GM12878 (cell line): ENCODE measurements around the gene LLPH. TPM values are rescaled to one million over a fixed set of nuclear protein-coding genes. Genes with fewer than 3 reads are reported as not detected.

Experiments
- ATAC-seq: fragments of 200-7000 bp; cut with Tn5 transposase; 3 replicates; pipeline ENCODE4 v1.9.1; 2020; ENCODE audit warnings: mild to moderate bottlenecking, moderate library complexity
- BruUV-seq: library from RNA; stranded (reverse); fragments of 400-500 nt; replicated peaks from 2 replicates; lab custom pipeline; 2021; lab: Mats Ljungman, UMichigan
- CTCF ChIA-PET: fragments of 300-600 bp; sonication (Branson Sonifier 250); formaldehyde crosslinking; extraction: SDS; loops from one replicate; lab custom pipeline; 2021; ENCODE audit warnings: inconsistent platforms; lab: Yijun Ruan, JAX
- POLR2A ChIA-PET: fragments of 350-600 bp; formaldehyde crosslinking; extraction: SDS; loops from one replicate; lab custom pipeline; 2021; ENCODE audit warnings: inconsistent platforms; lab: Charles Lee
- RAD21 ChIA-PET: fragments of 300-600 bp; sonication (Branson Sonifier 250); formaldehyde crosslinking; loops from one replicate; lab custom pipeline; 2023; ENCODE audit warnings: antibody characterized with exemption; ENCODE audit not compliant: unreplicated experiment; lab: Charles Lee
- SMC1A ChIA-PET: fragments of 300-600 bp; sonication (Branson Sonifier 250); formaldehyde crosslinking; loops from one replicate; lab custom pipeline; 2023; ENCODE audit not compliant: unreplicated experiment, uncharacterized antibody; lab: Charles Lee
- DNase-seq: peaks from one replicate; pipeline ENCODE4 v3.0.0-alpha.2; 2011; ENCODE audit warnings: low read depth, low spot score
- FAIRE-seq: peaks from 3 replicates; lab custom pipeline; 2011; peaks lifted over from hg19 to GRCh38; lab: Jason Lieb, UNC
- H2AFZ ChIP-seq: 2 replicates; pipeline ENCODE4 v1.6.0; 2011; ENCODE audit warnings: low read depth, low read length, control low read depth; ENCODE audit not compliant: control insufficient read depth
- H3K27ac ChIP-seq: 2 replicates; pipeline ENCODE4 v1.5.1; 2011; ENCODE audit warnings: control low read depth; ENCODE audit not compliant: control insufficient read depth, insufficient read depth
- H3K27me3 ChIP-seq, 2 experiments: replicated peaks in 1 of 2; 2 replicates each; pipeline versions ENCODE4 v1.6.0 to v1.6.1; 2011; ENCODE audit warnings: low read length in 1 of 2; ENCODE audit not compliant: control insufficient read depth in 2 of 2, insufficient read depth in 2 of 2
- H3K36me3 ChIP-seq, 2 experiments: 2 replicates each; pipeline ENCODE4 v1.5.1; 2011; ENCODE audit warnings: low read length in 1 of 2; ENCODE audit not compliant: control insufficient read depth in 2 of 2, insufficient read depth in 2 of 2
- H3K4me1 ChIP-seq: 2 replicates; pipeline ENCODE4 v1.6.1; 2011; ENCODE audit warnings: mild to moderate bottlenecking, low read length, moderate library complexity, mixed read lengths; ENCODE audit not compliant: control insufficient read depth, insufficient read depth
- H3K4me2 ChIP-seq: 2 replicates; pipeline ENCODE4 v1.6.0; 2011; ENCODE audit warnings: control low read depth; ENCODE audit not compliant: control insufficient read depth, insufficient read depth
- H3K4me3 ChIP-seq: fragments of 200-600 bp; sonication (generic); 2 replicates; pipeline ENCODE4 v1.5.1; 2016
- H3K79me2 ChIP-seq: 2 replicates; pipeline ENCODE4 v1.6.0; 2011; ENCODE audit warnings: low read length; ENCODE audit not compliant: control insufficient read depth, insufficient read depth
- H3K9ac ChIP-seq: 2 replicates; pipeline ENCODE4 v1.8.0; 2011; ENCODE audit warnings: low read length, control low read depth, mixed read lengths; ENCODE audit not compliant: control insufficient read depth, insufficient read depth
- H3K9me3 ChIP-seq: replicated peaks from 3 replicates; pipeline ENCODE4 v1.5.1; 2011; ENCODE audit warnings: mild to moderate bottlenecking, low read length; ENCODE audit not compliant: control insufficient read depth, insufficient read depth
- H4K20me1 ChIP-seq: 2 replicates; pipeline ENCODE4 v1.6.0; 2011; ENCODE audit not compliant: control insufficient read depth, insufficient read depth
- ASH2L ChIP-seq: fragments of 300-600, 200-600 bp; sonication (generic); IDR thresholded peaks from 2 replicates; pipeline ENCODE4 v1.6.1; 2017; ENCODE audit warnings: low read depth, mild to moderate bottlenecking, borderline replicate concordance
- ATF7 ChIP-seq: fragments of 450-650 bp; IDR thresholded peaks from 2 replicates; pipeline ENCODE4 v1.6.1; 2016; ENCODE audit warnings: low read depth, mild to moderate bottlenecking
- BCLAF1 ChIP-seq: fragments of 450-650 bp; IDR thresholded peaks from 2 replicates; pipeline ENCODE4 v1.6.1; 2017; ENCODE audit warnings: antibody characterized with exemption, mild to moderate bottlenecking, moderate library complexity
- CREB1 ChIP-seq: IDR thresholded peaks from 2 replicates; pipeline ENCODE4 v1.6.1; 2012; ENCODE audit warnings: low read depth, mild to moderate bottlenecking, inconsistent platforms
- CREM ChIP-seq: IDR thresholded peaks from 2 replicates; pipeline ENCODE4 v1.6.1; 2014; ENCODE audit warnings: antibody characterized with exemption, low read depth
- ETV6 ChIP-seq, 2 experiments: fragments of 450-650 bp in 1 of 2; IDR thresholded peaks in 1 of 2; conservative IDR thresholded peaks in 1 of 2; 2 replicates each; pipeline ENCODE4 v1.6.1; 2014; ENCODE audit warnings: antibody characterized with exemption in 1 of 2, borderline replicate concordance in 1 of 2, low read depth in 1 of 2, mild to moderate bottlenecking in 1 of 2, moderate library complexity in 1 of 2
- FOXK2 ChIP-seq: fragments of 450-650 bp; IDR thresholded peaks from 2 replicates; pipeline ENCODE4 v1.6.1; 2017; ENCODE audit warnings: mild to moderate bottlenecking, moderate library complexity
- GATAD2B ChIP-seq: fragments of 450-650 bp; conservative IDR thresholded peaks from 2 replicates; pipeline ENCODE4 v1.6.1; 2017; ENCODE audit warnings: low read depth, mild to moderate bottlenecking, moderate library complexity
- IKZF1 ChIP-seq: fragments of 450-650 bp; conservative IDR thresholded peaks from 2 replicates; pipeline ENCODE4 v1.6.1; 2017; ENCODE audit warnings: antibody characterized with exemption, mild to moderate bottlenecking
- MTA2 ChIP-seq: fragments of 450-650 bp; IDR thresholded peaks from 2 replicates; pipeline ENCODE4 v1.6.1; 2016; ENCODE audit warnings: low read depth, mild to moderate bottlenecking, moderate library complexity
- MYB ChIP-seq: fragments of 150-350 bp; IDR thresholded peaks from 2 replicates; pipeline ENCODE4 v1.6.1; 2014; ENCODE audit warnings: mild to moderate bottlenecking, low read depth, low read length, borderline replicate concordance
- NBN ChIP-seq: fragments of 450-650 bp; IDR thresholded peaks from 2 replicates; pipeline ENCODE4 v1.6.1; 2016
- STAT3 ChIP-seq: IDR thresholded peaks from 2 replicates; pipeline ENCODE4 v1.6.1; 2011; ENCODE audit warnings: low read depth, low read length, improper control_type of control experiment
- TCF7 ChIP-seq: IDR thresholded peaks from 2 replicates; pipeline ENCODE4 v1.6.1; 2014; ENCODE audit warnings: antibody characterized with exemption, borderline replicate concordance
- ZBED1 ChIP-seq: IDR thresholded peaks from 2 replicates; pipeline ENCODE4 v1.6.1; 2016; ENCODE audit warnings: borderline replicate concordance
- ZBTB4 ChIP-seq: fragments of 450-650 bp; formaldehyde crosslinking; IDR thresholded peaks from 2 replicates; pipeline ENCODE4 v1.4.0; 2022; ENCODE audit warnings: mild to moderate bottlenecking, moderate library complexity
- whole genome bisulfite sequencing: methylation state at CpG from one replicate; pipeline ENCODE4 v1.1.6; 2016; ENCODE audit warnings: low lambda C conversion rate; ENCODE audit not compliant: insufficient replicate concordance, insufficient coverage; ENCODE audit errors: missing lambda C conversion rate; 5-methylcytosine and 5-hydroxymethylcytosine counted together
- in situ Hi-C: fragments of 300-500 bp; cut with MboI; formaldehyde crosslinking; loops from 9 replicates; pipeline ENCODE4 v1.14.3; 2018; ENCODE audit warnings: mixed read lengths
- intact Hi-C: fragments of 100-400 bp; cut with micrococcal nuclease; formaldehyde crosslinking; loops from one replicate; pipeline ENCODE4 v1.14.2; 2022; ENCODE audit not compliant: unreplicated experiment
- polyA plus RNA-seq, 11 experiments: library from polyadenylated mRNA; depleted of rRNA in 4 of 11; unstranded in 6 of 11; stranded (reverse) in 5 of 11; fragments of >200 nt; fragmentation: Nextera tagmentation in 4 of 11; fragmentation: Illumina TruSeq in 1 of 11; extraction: Ambion mirVana in 4 of 11; extraction: Trizol in 1 of 11; gene quantifications; 1 replicate in 1 of 11; 2 replicates in 10 of 11; pipeline versions ENCODE4 v1.2.1 to v1.2.3, GENCODE V29; 2011 to 2016; ENCODE audit warnings: inconsistent platforms in 2 of 11, missing spikeins in 2 of 11, low read depth in 1 of 11
- total RNA-seq, 4 experiments: library from RNA; depleted of rRNA in 3 of 4; stranded (reverse); fragments of >200 nt in 3 of 4; fragmentation: Illumina TruSeq in 1 of 4; extraction: Trizol in 1 of 4; gene quantifications; 2 replicates each; pipeline versions ENCODE4 v1.2.1 to v1.2.3, GENCODE V29; 2013 to 2021

LLPH gene
- total and polyA plus RNA-seq, 10 of the 15 experiments (the other 5 are each of a cell fraction or from before 2014, with no cell fraction given): 15.2 to 107 (median 70.4) TPM

- peak overlapping the region; percentile 28 for H3K27ac ChIP-seq
- RAD21 ChIA-PET: interaction anchor here (0.9 to 3.2 kb wide), 5 partner anchors 11 to 20 kb away, joined by 3 to 24 read pairs (median 10); no protein-coding TSS in a partner anchor
- no peak for DNase-seq
- peak; percentile 27 for FAIRE-seq
- no peaks in the 10 kb centered on the region for H4K20me1 ChIP-seq
- TSS peak; percentile 82 for BruUV-seq
- intact Hi-C loops (no loop called here), in situ Hi-C loops (no loop called here)
- peaks cover 30% of the 10 kb centered on the region for H3K4me1 ChIP-seq
- WGBS: 0% methylated on average over 3 of the region's 3 CpGs
- H3K4me3 ChIP-seq: no peak overlapping the region
- no peaks in the 10 kb centered on the region for H3K9me3 ChIP-seq
- peak overlapping the region; percentile 74 for H3K4me2 ChIP-seq
- CTCF ChIA-PET: interaction anchor here (0.6 to 2.1 kb wide), 5 partner anchors 15 to 465 kb away, joined by 3 to 6 read pairs (median 4); no protein-coding TSS in a partner anchor
- POLR2A ChIA-PET: interaction anchor here (0.6 to 2.0 kb wide), 5 partner anchors 9 to 142 kb away, joined by 3 to 11 read pairs (median 4); partner anchors contain the start of gene LLPH
- no peaks in the 10 kb centered on the region for H3K79me2 ChIP-seq
- no peak overlapping the region; the same call in 1 of the 2 replicates for H3K9ac ChIP-seq
- peak; percentile 56 for ATAC-seq
- no peak overlapping the region for H2AFZ ChIP-seq
- SMC1A ChIA-PET: interaction anchor here (1.2 to 6.1 kb wide), 8 partner anchors 12 to 1190 kb away, joined by 3 to 77 read pairs (median 4); no protein-coding TSS in a partner anchor
- no peaks in the 10 kb centered on the region for H3K36me3 ChIP-seq
- H3K27me3 ChIP-seq: no peaks in the 10 kb centered on the region
- TF ChIP-seq ETV6 (conservative IDR thresholded peaks at IDR 0.05 in 1 of 2, IDR thresholded peaks at IDR 0.05 in 1 of 2; ENCODE audit: borderline replicate concordance in 1 of 2, low read depth in 1 of 2) (peak in 1 of 2 experiments; percentile 99; a peak in 2 of 4 replicates), IKZF1 (0 out of 2 replicates have a peak, but pooled peaks have one; percentile 5), ZBED1 (no peak), STAT3 (no peak), ZBTB4 (CRISPR knock-in tag) (no peak), ASH2L (no peak), MYB (no peak), ATF7 (peak; percentile 97), MTA2 (no peak), BCLAF1 (no peak), GATAD2B (no peak), TCF7 (no peak), FOXK2 (no peak), CREB1 (no peak), NBN (0 out of 2 replicates have a peak, but pooled peaks have one; percentile 26), CREM (no peak)
- TF ChIP-seq, all 136 proteins: peak for 4
These were observed 63.5 kb downstream of the LLPH start for GRCh38 chr12:66066929-66067523.
